Measurements from ENCODE around the gene FKBP5. TPM values are rescaled to one million over a fixed set of nuclear protein-coding genes. Genes with fewer than 3 reads are reported as not detected.

FKBP5 gene
- total RNA-seq, 1 experiment from 2014 or later = 33.9 TPM

DNA sequence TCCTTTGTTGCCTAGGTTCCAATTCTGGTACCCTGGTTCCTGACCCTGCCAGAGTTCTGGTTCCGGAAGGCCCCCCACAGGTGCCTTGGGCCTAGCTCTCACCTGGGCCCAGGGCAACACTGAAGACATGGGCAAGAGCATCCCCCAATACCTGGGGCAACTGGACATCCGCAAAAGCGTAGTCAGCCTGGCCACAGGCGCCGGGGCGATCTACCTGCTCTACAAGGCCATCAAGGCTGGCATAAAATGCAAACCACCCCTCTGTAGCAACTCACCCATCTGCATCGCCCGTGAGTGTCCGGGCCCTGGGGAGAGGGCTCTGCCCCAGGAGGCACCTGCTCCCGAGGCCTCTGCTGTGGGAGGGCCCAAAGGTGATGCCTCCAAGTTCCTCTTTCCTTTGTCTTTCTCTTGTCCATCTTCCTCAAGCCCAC, 48.3 kb upstream of the FKBP5 start, which contains the start of gene ARMC12:
TSS of gene ARMC12 (plus strand) at position 51 of the 431 bp plus-strand sequence. CDS start at position 128, 77 bp downstream.
- Mint-ChIP-seq H3K9me3 (no peaks in the 10 kb centered on the region), H3K27ac (peak within 1 kb of the TSS in 2 of 3 experiments; percentile 74 to 77; a peak in 4 of 7 replicates), H3K4me3 (no peak within 1 kb of the TSS; a peak in 1 of 5 replicates), H3K4me1 (peaks cover 65 to 71% of the 10 kb centered on the region in 2 experiments), H3K27me3 (ENCODE audit: low read depth) (no peaks in the 10 kb centered on the region), H3K36me3 (ENCODE audit: insufficient read depth in 1 of 3, low read depth in 3 of 3) (no peaks in the 10 kb centered on the region)
- H3K27me3 ChIP-seq (ENCODE audit: insufficient read depth, low read length) = no peaks in the 10 kb centered on the region
- no peaks in the 10 kb centered on the region for H3K79me1 ChIP-seq (ENCODE audit: insufficient read depth, low read depth, low read length, poor library complexity, severe bottlenecking)
- H3K9me3 ChIP-seq (ENCODE audit: control insufficient read depth, low read depth, low read length) = no peaks in the 10 kb centered on the region
- peaks cover 3% of the 10 kb centered on the region for H3K23me2 ChIP-seq (ENCODE audit: insufficient read length, low read depth, low read length, poor library complexity, severe bottlenecking)
- H2BK5ac ChIP-seq (ENCODE audit: insufficient read length, low read length) = no peak within 1 kb of the TSS
- no peak within 1 kb of the TSS for H4K5ac ChIP-seq (ENCODE audit: insufficient read length, low read depth, low read length)
- H2BK20ac ChIP-seq (ENCODE audit: low read depth, low read length, poor library complexity, severe bottlenecking) = no peak within 1 kb of the TSS
- no peak within 1 kb of the TSS for H2AFZ ChIP-seq (ENCODE audit: low read length)
- no peak within 1 kb of the TSS for H3K4me2 ChIP-seq (ENCODE audit: insufficient read depth, insufficient read length, low read length)
- no CpG with 5 or more reads among the region's 10 CpGs for WGBS (ENCODE audit: extremely low coverage, insufficient read length, low lambda C conversion rate)
- no peaks in the 10 kb centered on the region for H3K79me2 ChIP-seq (ENCODE audit: insufficient read depth, low read length)
- peak within 1 kb of the TSS; percentile 9 for H3K14ac ChIP-seq (ENCODE audit: insufficient read depth, low read length)
- no peak within 1 kb of the TSS for H4K91ac ChIP-seq (ENCODE audit: insufficient read length, low read depth, low read length)
- no peak within 1 kb of the TSS for H3K4ac ChIP-seq (ENCODE audit: low read depth, low read length)
- H3K27ac ChIP-seq (ENCODE audit: insufficient read length, low read depth, low read length) = no peak within 1 kb of the TSS
- TF ChIP-seq, protein P1, sequence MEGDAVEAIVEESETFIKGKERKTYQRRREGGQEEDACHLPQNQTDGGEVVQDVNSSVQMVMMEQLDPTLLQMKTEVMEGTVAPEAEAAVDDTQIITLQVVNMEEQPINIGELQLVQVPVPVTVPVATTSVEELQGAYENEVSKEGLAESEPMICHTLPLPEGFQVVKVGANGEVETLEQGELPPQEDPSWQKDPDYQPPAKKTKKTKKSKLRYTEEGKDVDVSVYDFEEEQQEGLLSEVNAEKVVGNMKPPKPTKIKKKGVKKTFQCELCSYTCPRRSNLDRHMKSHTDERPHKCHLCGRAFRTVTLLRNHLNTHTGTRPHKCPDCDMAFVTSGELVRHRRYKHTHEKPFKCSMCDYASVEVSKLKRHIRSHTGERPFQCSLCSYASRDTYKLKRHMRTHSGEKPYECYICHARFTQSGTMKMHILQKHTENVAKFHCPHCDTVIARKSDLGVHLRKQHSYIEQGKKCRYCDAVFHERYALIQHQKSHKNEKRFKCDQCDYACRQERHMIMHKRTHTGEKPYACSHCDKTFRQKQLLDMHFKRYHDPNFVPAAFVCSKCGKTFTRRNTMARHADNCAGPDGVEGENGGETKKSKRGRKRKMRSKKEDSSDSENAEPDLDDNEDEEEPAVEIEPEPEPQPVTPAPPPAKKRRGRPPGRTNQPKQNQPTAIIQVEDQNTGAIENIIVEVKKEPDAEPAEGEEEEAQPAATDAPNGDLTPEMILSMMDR (conservative IDR thresholded peaks at IDR 0.05) = no peak
- no peak within 1 kb of the TSS for H2BK120ac ChIP-seq (ENCODE audit: low read depth, low read length, poor library complexity, severe bottlenecking)
- H3K4me1 ChIP-seq (ENCODE audit: insufficient read depth, low read length) = peaks cover 10% of the 10 kb centered on the region
- H2BK12ac ChIP-seq (ENCODE audit: insufficient read length, low read depth, low read length) = no peak within 1 kb of the TSS
- no peak within 1 kb of the TSS for H2AK5ac ChIP-seq (ENCODE audit: insufficient read length, low read length)
- peak within 1 kb of the TSS; percentile 37 for H3K18ac ChIP-seq (ENCODE audit: insufficient read length, low read depth, low read length)
- no peaks in the 10 kb centered on the region for H4K20me1 ChIP-seq (ENCODE audit: control insufficient read depth, insufficient read depth, insufficient read length)
- no peak for DNase-seq
- no peak within 1 kb of the TSS for H4K8ac ChIP-seq (replicated peaks; ENCODE audit: insufficient read length, low read depth, low read length)
- no peak within 1 kb of the TSS for H2BK15ac ChIP-seq (ENCODE audit: low read depth, low read length)
- H3K9ac ChIP-seq (ENCODE audit: extremely low read depth, insufficient read length, low read length) = no peak within 1 kb of the TSS
- H3K23ac ChIP-seq (ENCODE audit: insufficient read length, low read depth, low read length) = no peak within 1 kb of the TSS
- no peak within 1 kb of the TSS for H3T11ph ChIP-seq (ENCODE audit: low read length)
- H3K56ac ChIP-seq (ENCODE audit: insufficient read length, low read depth, low read length) = no peak within 1 kb of the TSS
